Activated CD4-positive, alpha-beta T cell treated with anti-CD3 and anti-CD28 coated beads, Interleukin-2, Interleukin-4, amounts not matched to agents 100 ng/mL and 50 ng/mL, durations not matched to agents 16 hours and 8 hours (primary cell): Measurements from ENCODE around the gene HMGCL.
"Not testable (repeated sequence)": the region's sequence is repeated elsewhere in the genome, so short reads cannot be mapped to it uniquely, and the experiment has no call there.

ENCODE experiments used
- DNase-seq: peaks from one replicate; pipeline ENCODE4 v3.0.0-alpha.2; 2020; ENCODE audit warnings: low spot score

HMGCL gene

GRCh38 chr1:23826590-23826989 is 1.4 kb upstream of the HMGCL start:
- not testable (repeated sequence) for DNase-seq

- DNase-seq = peak; percentile 25
Observed at GRCh38 chr1:23825762-23826522, 713 bp upstream of the HMGCL start.

DNA sequence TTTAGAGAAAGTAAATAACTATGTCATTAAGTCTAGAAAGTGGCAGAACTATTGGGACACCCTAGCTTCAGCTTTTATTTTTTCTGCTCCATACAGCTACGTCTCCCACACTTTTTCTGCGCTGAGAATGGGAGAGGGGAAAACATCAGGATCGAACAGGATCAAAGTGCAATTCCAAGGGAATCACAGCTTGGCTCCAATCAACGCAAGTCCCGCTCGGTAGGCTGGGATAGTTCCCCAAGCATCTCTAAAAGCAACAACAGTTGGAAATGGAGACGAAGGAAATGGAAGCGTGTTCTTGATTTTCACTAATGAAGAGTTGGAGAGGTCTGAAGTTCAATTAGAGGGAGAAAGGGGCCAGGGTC is 536 bp downstream of the HMGCL start:
- no peak for DNase-seq

- DNase-seq = no peak
Observed at GRCh38 chr1:23823767-23824166, 1.5 kb downstream of the HMGCL start.

GRCh38 chr1:23817633-23818032 is 7.6 kb downstream of the HMGCL start:
- no peak for DNase-seq

DNA sequence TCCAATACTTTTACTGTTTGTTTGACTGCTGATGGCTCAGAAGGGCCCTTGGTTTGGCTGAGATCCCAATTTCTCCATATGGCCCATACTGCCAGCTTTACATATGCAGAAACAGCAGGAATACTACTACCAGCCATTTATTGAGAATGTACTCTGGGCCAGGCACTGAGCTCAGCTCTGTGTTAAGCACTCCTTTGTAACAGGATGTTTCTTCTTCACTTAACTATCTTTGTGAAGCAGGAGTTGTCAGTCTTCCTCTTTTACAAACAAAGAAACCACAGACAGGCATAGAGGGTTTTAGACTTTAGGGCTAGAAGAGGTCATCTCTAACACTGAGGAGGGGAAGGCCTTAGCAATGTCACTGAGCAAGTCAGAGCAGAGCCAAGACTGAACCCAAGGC is 8.3 kb downstream of the HMGCL start:
- no peak for DNase-seq

GRCh38 chr1:23816361-23816760 is 8.9 kb downstream of the HMGCL start:
- no peak for DNase-seq

DNA sequence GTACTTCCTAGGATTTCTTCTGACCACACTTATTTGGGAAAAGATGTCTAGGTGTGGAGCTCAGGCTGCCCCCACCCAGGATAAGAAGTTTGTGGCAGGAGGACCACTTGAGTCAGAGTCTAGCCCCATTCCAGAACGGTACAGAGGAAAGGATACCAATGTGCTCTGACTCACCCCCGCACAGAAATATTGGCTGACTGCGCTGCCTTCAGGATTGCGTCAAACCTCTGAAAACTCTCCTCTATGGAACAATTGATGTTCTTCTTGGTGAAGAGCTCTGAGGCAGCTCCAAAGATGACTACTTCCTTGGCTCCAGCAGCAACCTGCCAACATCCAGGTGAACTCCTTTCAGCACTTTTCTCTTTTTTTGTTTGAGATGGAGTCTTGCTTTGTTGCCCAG is 11.2 kb downstream of the HMGCL start:
- no peak for DNase-seq

GRCh38 chr1:23810818-23811540 is 14.2 kb downstream of the HMGCL start:
- DNase-seq = peak; percentile 53

DNA sequence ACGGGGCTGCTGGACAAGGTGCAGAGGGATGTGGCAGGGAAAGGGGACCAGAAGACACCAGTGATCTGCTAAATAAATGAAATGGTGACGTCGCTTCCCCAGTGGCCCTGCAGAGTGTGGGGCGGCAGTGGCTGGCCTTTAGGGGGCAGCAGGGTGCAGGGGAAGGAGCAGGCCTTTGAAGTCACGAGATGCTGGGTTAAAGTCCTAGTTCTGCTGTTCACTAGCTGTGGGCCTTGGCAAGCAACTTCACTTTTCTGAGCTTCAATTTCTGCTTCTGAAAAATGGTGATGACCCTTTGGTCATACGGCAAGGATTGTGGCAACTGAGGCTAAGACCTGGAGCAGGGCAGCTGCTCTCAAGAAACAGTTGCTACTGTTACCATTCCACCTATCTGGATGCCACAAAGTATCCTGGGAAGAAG is 15.5 kb downstream of the HMGCL start:
- peak; percentile 87 for DNase-seq

DNA sequence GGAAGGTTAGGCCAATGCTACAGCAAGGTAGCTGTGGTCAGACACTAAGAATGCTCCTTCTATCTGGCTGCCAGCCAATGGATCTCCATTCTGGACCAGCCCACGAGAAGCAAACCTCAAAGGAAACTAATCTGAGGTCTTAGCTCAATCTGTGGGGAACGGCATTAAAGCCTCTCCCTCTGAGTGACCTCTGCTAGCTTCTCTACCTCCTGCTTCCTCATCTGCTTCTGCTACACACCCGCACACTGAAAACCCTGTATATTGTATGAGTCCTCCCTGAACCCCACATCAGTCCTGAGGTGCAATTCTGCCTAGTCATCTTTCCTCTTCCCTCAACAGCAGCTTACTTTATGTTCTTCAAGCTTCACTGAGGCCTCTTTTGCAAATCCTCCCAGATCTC is 17.8 kb downstream of the HMGCL start:
- DNase-seq = no peak

GRCh38 chr1:23806280-23806679 is 18.9 kb downstream of the HMGCL start:
- DNase-seq = no peak

DNA sequence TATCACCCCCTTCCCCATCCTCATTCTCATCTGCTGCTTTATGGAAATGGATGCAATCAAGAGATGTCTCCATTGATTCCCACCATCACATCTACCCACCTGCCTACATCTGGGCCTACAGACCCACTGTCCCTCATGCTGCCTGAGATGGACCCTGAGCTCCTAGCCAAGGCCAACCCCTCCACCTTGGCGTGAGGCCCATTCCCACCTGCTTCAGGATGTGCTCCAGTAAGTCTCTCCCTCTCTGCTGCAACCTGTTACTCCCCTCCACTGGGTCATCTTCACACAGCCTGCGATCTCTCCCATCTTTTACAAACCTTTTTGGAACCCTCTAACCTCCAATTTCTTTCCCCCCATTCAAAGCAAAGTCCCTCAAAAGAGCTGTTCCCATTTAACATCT is 20.2 kb downstream of the HMGCL start:
- DNase-seq = no peak

GRCh38 chr1:23804183-23804835 is 20.9 kb downstream of the HMGCL start:
- DNase-seq = no peak

- no peak for DNase-seq
Observed at GRCh38 chr1:23803674-23804073, 21.6 kb downstream of the HMGCL start.

GRCh38 chr1:23802809-23803342 is 22.4 kb downstream of the HMGCL start:
- DNase-seq = not testable (repeated sequence)

DNA sequence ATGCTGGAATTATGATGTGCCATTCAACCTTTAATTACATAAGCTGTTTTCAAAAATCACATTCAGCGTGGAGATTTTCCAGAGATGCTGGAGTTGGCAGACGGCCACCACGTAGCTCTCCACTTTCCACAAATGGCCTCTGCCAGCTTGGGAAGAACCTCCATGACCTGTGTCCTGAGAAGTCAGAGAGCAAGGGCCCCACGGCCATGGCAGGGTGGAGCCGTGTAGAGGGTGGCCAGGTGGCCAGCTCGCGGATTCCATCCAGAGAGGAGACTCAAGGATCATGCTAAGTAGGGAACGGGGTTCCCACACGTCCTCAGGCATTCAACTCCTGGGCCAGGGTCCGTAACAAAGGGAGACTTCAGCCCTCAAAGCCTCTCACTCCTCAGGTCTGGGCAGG is 23.4 kb downstream of the HMGCL start:
- DNase-seq = no peak

GRCh38 chr1:23801338-23801748 is 23.9 kb downstream of the HMGCL start:
- DNase-seq = no peak

- peak; percentile 98 for DNase-seq
Observed at GRCh38 chr1:23800400-23801337, 24.6 kb downstream of the HMGCL start, which contains the start of gene GALE. Gene GALE (minus strand): TSS chr1:23800754. CDS start chr1:23799007, 1,747 bp downstream.

GRCh38 chr1:23799570-23800399 is 25.4 kb downstream of the HMGCL start:
- peak; percentile 66 for DNase-seq

GRCh38 chr1:23799255-23799569 is 26.0 kb downstream of the HMGCL start:
- no peak for DNase-seq
